ENCODE measurements around the gene DCDC1.

Gene DCDC1

GRCh38 chr11:30911247-30911646, 458.3 kb downstream of the DCDC1 start:
- no peak overlapping the region for H3K4me3 ChIP-seq (ENCODE audit: low read depth, low read length)
- DNase-seq (ENCODE audit: low read depth): no peak
- no peak for TF ChIP-seq CTCF (conservative IDR thresholded peaks at IDR 0.05; ENCODE audit: low read depth, low read length)

- no peak for TF ChIP-seq CTCF (conservative IDR thresholded peaks at IDR 0.05; ENCODE audit: low read depth, low read length)
- no peak overlapping the region for H3K4me3 ChIP-seq (ENCODE audit: low read depth, low read length)
- no peak for DNase-seq (ENCODE audit: low read depth)
Observed at GRCh38 chr11:30908857-30909256, 460.7 kb downstream of the DCDC1 start.

- no peak for DNase-seq (ENCODE audit: low read depth)
- no peak overlapping the region for H3K4me3 ChIP-seq (ENCODE audit: low read depth, low read length)
- no peak for TF ChIP-seq CTCF (conservative IDR thresholded peaks at IDR 0.05; ENCODE audit: low read depth, low read length)
Observed at GRCh38 chr11:30908272-30908671, 461.3 kb downstream of the DCDC1 start.

GRCh38 chr11:30902929-30903328, 466.6 kb downstream of the DCDC1 start:
- TF ChIP-seq CTCF (conservative IDR thresholded peaks at IDR 0.05; ENCODE audit: low read depth, low read length): no peak
- no peak for DNase-seq (ENCODE audit: low read depth)
- no peak overlapping the region for H3K4me3 ChIP-seq (ENCODE audit: low read depth, low read length)

GRCh38 chr11:30895046-30895445, 474.5 kb downstream of the DCDC1 start:
- TF ChIP-seq CTCF (conservative IDR thresholded peaks at IDR 0.05; ENCODE audit: low read depth, low read length): no peak
- H3K4me3 ChIP-seq (ENCODE audit: low read depth, low read length): no peak overlapping the region
- no peak for DNase-seq (ENCODE audit: low read depth)

- DNase-seq (ENCODE audit: low read depth): no peak
Observed at GRCh38 chr11:30893318-30893717, 476.2 kb downstream of the DCDC1 start.

More at GRCh38 chr11:30893318-30893717, 476.2 kb downstream of the DCDC1 start:
- H3K4me3 ChIP-seq (ENCODE audit: low read depth, low read length): no peak overlapping the region
- TF ChIP-seq CTCF (conservative IDR thresholded peaks at IDR 0.05; ENCODE audit: low read depth, low read length): no peak

Data from choroid plexus epithelial cell (primary cell).